ENCODE results near the gene CTNND2. TPM values are rescaled to one million over a fixed set of nuclear protein-coding genes. Genes with fewer than 3 reads are reported as not detected.

The CTNND2 gene
- total and polyA plus RNA-seq, 2 donors (not counting 1 experiment from before 2014, with no cell fraction given): not detected

DNA sequence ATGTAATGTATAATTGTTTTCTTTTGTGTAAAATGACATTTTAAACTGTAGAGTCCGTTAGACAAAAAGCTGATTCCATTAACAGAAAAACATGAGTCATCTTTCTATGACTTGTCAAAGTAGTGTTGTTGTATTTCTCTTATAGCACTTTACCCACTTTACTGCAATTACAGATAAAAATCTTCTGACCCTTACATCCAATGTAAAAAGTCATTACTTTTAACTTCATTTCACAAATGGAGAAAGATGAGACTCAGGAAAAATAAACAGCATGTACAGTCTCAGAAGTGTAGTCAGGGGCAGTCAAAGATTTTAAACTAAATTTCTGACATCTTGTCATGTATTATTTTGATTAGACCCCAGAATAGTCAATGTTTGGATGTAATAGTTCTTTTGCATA is 146.6 kb downstream of the CTNND2 start:
- H3K27me3 ChIP-seq (replicated peaks in 1 of 4; ENCODE audit: control extremely low read depth in 1 of 4, control insufficient read depth in 3 of 4, insufficient read depth in 4 of 4, low read length in 3 of 4): no peaks in the 10 kb centered on the region
- no peaks in the 10 kb centered on the region for H3K36me3 ChIP-seq (replicated peaks in 1 of 2; ENCODE audit: control extremely low read depth in 1 of 2, control insufficient read depth in 1 of 2, extremely low read depth in 1 of 2, insufficient read depth in 2 of 2, low read length in 1 of 2)
- H3K9ac ChIP-seq (ENCODE audit: low read length): no peak overlapping the region
- Mint-ChIP-seq H3K4me1 (no peaks in the 10 kb centered on the region), H3K9me3 (ENCODE audit: insufficient read depth) (peaks cover 6% of the 10 kb centered on the region), H3K27ac (no peak overlapping the region), H3K4me3 (no peak overlapping the region), H3K27me3 (no peaks in the 10 kb centered on the region)
- H3K79me2 ChIP-seq (ENCODE audit: control insufficient read depth, insufficient read depth, low read length): no peaks in the 10 kb centered on the region
- H3K4me1 ChIP-seq (ENCODE audit: control insufficient read depth in 2 of 2, insufficient read depth in 2 of 2, low read length in 2 of 2): no peaks in the 10 kb centered on the region
- ChIA-PET POLR2A (no interaction called here), CTCF (no interaction called here)
- no peak overlapping the region for H3K4me3 ChIP-seq (ENCODE audit: control extremely low read depth in 1 of 5, extremely low read depth in 1 of 5, insufficient read depth in 1 of 5, low read depth in 2 of 5, low read length in 4 of 5)
- no peak for DNase-seq
- intact Hi-C loops (cut with micrococcal nuclease): no loop called here
- no peaks in the 10 kb centered on the region for H3K9me3 ChIP-seq (ENCODE audit: control extremely low read depth in 1 of 3, control insufficient read depth in 2 of 3, insufficient read depth in 1 of 3, low read length in 2 of 3)
- no peak overlapping the region for H2AFZ ChIP-seq (ENCODE audit: insufficient read depth, low read depth, low read length, poor library complexity, severe bottlenecking)
- TF ChIP-seq, protein P1, sequence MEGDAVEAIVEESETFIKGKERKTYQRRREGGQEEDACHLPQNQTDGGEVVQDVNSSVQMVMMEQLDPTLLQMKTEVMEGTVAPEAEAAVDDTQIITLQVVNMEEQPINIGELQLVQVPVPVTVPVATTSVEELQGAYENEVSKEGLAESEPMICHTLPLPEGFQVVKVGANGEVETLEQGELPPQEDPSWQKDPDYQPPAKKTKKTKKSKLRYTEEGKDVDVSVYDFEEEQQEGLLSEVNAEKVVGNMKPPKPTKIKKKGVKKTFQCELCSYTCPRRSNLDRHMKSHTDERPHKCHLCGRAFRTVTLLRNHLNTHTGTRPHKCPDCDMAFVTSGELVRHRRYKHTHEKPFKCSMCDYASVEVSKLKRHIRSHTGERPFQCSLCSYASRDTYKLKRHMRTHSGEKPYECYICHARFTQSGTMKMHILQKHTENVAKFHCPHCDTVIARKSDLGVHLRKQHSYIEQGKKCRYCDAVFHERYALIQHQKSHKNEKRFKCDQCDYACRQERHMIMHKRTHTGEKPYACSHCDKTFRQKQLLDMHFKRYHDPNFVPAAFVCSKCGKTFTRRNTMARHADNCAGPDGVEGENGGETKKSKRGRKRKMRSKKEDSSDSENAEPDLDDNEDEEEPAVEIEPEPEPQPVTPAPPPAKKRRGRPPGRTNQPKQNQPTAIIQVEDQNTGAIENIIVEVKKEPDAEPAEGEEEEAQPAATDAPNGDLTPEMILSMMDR (IDR thresholded peaks at IDR 0.05): no peak
- TF ChIP-seq EZH2 (IDR thresholded peaks at IDR 0.05; ENCODE audit: borderline replicate concordance, insufficient read depth, low read depth, low read length, poor library complexity, severe bottlenecking): no peak
- WGBS (ENCODE audit: insufficient coverage): no CpG with 5 or more reads among the region's 1 CpG
- H4K20me1 ChIP-seq (ENCODE audit: control insufficient read depth, insufficient read depth, low read length, poor library complexity, severe bottlenecking): no peaks in the 10 kb centered on the region
- ATAC-seq (ENCODE audit: low read depth): no peak
- no peak overlapping the region for H3K27ac ChIP-seq (ENCODE audit: low read length in 2 of 2)
- H3K4me2 ChIP-seq (replicated peaks; ENCODE audit: low read depth, low read length, poor library complexity, severe bottlenecking): no peak overlapping the region

DNA sequence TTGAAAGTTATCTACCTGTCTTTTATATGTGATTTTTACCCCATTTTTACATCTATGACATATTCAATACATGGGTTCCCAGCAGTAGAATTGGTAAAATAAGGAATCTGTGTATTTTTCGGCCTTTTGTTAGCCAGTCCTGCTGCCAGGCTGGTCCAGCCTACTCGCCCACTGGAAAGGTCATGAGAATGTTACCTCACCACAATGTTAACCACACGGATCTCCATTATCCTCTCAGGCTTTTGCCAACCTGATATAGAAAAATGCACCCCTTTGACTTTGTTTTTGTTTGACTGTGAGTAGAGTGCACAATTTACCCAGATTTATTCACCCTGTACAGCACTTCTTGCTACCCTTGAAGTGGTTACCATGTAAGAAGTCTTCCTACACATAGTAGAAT is 167.2 kb downstream of the CTNND2 start:
- H3K9ac ChIP-seq (ENCODE audit: low read length): no peak overlapping the region
- no peaks in the 10 kb centered on the region for H3K27me3 ChIP-seq (replicated peaks in 1 of 4; ENCODE audit: control extremely low read depth in 1 of 4, control insufficient read depth in 3 of 4, insufficient read depth in 4 of 4, low read length in 3 of 4)
- TF ChIP-seq EZH2 (IDR thresholded peaks at IDR 0.05; ENCODE audit: borderline replicate concordance, insufficient read depth, low read depth, low read length, poor library complexity, severe bottlenecking): no peak
- TF ChIP-seq, protein P1 (IDR thresholded peaks at IDR 0.05): no peak
- Mint-ChIP-seq H3K27ac (no peak overlapping the region), H3K27me3 (no peaks in the 10 kb centered on the region), H3K4me3 (no peak overlapping the region), H3K4me1 (no peaks in the 10 kb centered on the region), H3K9me3 (ENCODE audit: insufficient read depth) (no peaks in the 10 kb centered on the region)
- no peaks in the 10 kb centered on the region for H4K20me1 ChIP-seq (ENCODE audit: control insufficient read depth, insufficient read depth, low read length, poor library complexity, severe bottlenecking)
- H3K79me2 ChIP-seq (ENCODE audit: control insufficient read depth, insufficient read depth, low read length): no peaks in the 10 kb centered on the region
- CTCF ChIA-PET: no interaction called here
- no peaks in the 10 kb centered on the region for H3K9me3 ChIP-seq (ENCODE audit: control extremely low read depth in 1 of 3, control insufficient read depth in 2 of 3, insufficient read depth in 1 of 3, low read length in 2 of 3)
- no peak overlapping the region for H3K27ac ChIP-seq (ENCODE audit: low read length in 2 of 2)
- intact Hi-C loops (cut with micrococcal nuclease): no loop called here
- no peak overlapping the region for H3K4me2 ChIP-seq (replicated peaks; ENCODE audit: low read depth, low read length, poor library complexity, severe bottlenecking)
- H3K4me1 ChIP-seq (ENCODE audit: control insufficient read depth in 2 of 2, insufficient read depth in 2 of 2, low read length in 2 of 2): no peaks in the 10 kb centered on the region
- ATAC-seq (ENCODE audit: low read depth) (no peak), DNase-seq (no peak)
- POLR2A ChIA-PET: no interaction called here
- no peak overlapping the region for H3K4me3 ChIP-seq (ENCODE audit: control extremely low read depth in 1 of 5, extremely low read depth in 1 of 5, insufficient read depth in 1 of 5, low read depth in 2 of 5, low read length in 4 of 5)
- WGBS (ENCODE audit: insufficient coverage): 83% methylated on average over 1 of the region's 3 CpGs
- no peaks in the 10 kb centered on the region for H3K36me3 ChIP-seq (replicated peaks in 1 of 2; ENCODE audit: control extremely low read depth in 1 of 2, control insufficient read depth in 1 of 2, extremely low read depth in 1 of 2, insufficient read depth in 2 of 2, low read length in 1 of 2)
- H2AFZ ChIP-seq (ENCODE audit: insufficient read depth, low read depth, low read length, poor library complexity, severe bottlenecking): no peak overlapping the region
